NCI-H187 treated with DMSO at 0.1 percent for 48 hours (cell line): ENCODE data around the gene UNC5C.

ENCODE experiments used
- DNase-seq: peaks from one replicate; lab custom pipeline; 2025; lab: John Stamatoyannopoulos, UW

Gene UNC5C

DNA sequence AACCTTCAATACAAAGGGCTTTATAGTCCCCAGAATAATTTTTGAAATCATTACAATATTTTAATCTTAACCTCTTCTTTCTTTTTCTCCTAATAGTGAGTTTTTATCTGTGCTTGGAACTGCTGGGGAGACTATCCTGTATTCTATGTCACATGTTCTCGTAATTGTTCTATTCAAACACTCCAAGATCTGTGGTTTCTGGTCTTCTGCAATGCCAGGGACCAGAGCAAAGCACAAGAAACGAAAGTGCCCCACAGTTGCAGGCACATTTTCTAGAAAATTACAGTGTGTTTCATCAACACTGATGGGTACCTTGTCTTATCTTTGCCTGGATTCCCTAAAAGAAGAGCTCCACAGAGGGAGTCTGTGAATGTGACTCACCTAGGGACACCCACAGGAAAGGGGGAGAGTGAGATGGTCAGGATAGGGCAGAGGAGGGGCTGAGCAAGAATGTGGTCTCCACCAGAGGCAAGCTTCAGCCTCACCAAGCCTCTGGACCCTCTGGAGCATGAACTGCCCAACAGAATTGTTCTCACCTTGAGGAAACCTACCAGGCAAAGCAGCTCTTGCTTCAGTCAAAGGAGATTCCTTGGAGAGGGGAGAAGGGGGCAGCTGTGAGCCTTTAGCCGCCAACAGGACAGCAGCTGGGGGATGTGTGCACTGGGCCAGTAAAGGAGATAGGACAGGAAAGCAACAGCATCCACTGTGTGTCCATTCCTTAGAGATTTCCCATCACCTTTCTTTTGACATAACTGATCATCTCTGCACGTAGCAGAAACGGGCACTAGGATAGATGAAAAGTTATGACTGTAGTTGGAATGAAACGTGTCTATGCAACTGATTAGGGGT, 25.9 kb downstream of the UNC5C start:
- DNase-seq: no peak

- DNase-seq: no peak
These were observed 31.0 kb downstream of the UNC5C start for GRCh38 chr4:95517576-95518345.

- no peak for DNase-seq
These were observed 32.2 kb downstream of the UNC5C start for GRCh38 chr4:95516528-95517017.

DNA sequence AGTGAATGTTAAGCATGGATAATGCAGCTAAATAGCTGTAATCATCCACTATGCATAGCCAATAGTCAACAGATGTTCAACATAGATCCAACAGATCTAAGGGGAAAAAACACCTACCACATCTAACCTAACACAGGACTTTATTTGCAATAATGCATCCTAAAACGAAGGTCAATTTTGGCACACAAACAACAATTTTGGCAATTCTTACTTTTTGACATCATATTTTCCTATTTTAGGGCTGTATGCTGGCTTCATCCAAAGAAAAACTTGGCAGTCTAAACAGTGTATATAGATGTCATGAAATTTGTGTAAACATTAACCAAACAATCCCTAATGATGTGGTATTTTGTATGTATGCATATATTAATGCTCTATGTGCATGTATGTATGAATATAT, 33.2 kb downstream of the UNC5C start:
- no peak for DNase-seq

- DNase-seq: no peak
These were observed 35.8 kb downstream of the UNC5C start for GRCh38 chr4:95513022-95513421.

DNA sequence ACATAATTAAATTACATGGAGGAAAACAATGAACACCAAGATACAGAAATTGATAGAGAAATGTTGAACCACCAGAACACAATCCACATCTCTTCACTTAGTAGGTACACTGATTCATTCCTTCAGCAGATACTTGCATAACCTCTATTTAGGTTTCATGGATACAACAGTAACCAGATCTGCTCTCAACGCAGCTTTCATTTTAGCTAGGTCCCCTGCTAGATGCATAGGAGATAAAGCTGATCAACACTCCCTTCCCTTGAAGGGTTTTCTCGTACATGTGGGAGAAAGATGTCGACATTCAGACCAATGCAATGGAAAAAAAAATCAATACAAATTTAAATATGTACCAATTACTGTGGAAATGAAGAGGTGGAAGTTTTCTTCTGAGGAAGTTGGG, 37.3 kb downstream of the UNC5C start:
- no peak for DNase-seq

DNA sequence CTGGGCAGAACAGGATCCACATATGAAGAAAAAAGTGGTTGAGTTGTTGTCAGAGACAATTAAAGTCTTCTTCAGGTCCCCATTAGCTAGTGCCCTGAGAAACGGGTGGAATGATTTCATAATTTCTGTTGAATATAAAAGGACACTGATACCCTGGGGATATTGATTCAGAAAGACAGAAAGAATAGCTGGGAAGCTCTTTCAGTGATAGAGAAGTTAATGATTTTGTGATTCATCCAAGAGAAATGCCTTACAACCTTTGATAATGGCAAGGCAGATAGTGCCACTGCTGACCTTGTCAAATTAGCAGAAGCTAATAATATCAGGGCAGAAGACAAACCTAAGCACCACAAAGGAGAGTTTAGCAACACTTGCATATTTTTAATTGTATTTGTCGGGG, 37.9 kb downstream of the UNC5C start:
- no peak for DNase-seq

- DNase-seq: no peak
These were observed 38.6 kb downstream of the UNC5C start for GRCh38 chr4:95510145-95510544.

GRCh38 chr4:95508421-95508820, 40.4 kb downstream of the UNC5C start:
- DNase-seq: no peak

- DNase-seq: no peak
These were observed 41.2 kb downstream of the UNC5C start for GRCh38 chr4:95507561-95507960.

DNA sequence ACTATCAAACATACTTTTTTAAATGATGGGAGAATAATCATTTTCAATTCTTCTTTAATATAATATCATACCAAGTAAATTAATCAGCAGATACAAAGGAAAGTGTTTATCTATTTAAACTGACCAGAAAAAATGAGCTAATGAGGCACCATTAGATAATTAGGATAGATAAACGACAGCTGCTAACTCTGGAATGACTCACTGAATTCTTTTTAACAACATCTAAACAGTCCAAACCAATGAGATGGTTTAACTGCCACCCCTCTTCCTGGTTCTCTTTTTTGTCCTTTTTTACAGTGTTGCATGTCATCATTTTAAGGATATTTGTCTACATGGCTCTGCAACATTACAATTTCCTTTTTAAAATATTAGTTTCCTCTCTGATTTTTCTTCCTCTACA, 41.6 kb downstream of the UNC5C start:
- DNase-seq: no peak

GRCh38 chr4:95506264-95506663, 42.5 kb downstream of the UNC5C start:
- no peak for DNase-seq

DNA sequence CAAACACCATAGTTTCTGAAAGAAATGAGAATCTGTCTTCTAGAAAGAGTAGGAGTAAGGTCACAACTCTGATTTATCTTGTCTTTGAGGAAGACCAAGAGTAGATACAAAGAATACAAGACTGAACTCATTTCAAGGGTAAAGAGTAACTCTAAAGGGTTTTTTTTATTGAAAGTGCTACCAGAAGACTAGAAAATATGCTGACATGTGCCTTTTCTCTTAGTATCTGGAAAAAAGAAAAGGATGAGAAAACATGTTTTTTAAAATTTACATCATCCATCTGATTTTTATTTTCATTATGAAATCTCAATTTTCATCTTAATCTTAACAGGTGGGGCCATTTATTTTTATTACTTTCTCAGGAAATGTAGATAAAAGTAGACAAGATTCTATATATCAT, 43.0 kb downstream of the UNC5C start:
- no peak for DNase-seq

DNA sequence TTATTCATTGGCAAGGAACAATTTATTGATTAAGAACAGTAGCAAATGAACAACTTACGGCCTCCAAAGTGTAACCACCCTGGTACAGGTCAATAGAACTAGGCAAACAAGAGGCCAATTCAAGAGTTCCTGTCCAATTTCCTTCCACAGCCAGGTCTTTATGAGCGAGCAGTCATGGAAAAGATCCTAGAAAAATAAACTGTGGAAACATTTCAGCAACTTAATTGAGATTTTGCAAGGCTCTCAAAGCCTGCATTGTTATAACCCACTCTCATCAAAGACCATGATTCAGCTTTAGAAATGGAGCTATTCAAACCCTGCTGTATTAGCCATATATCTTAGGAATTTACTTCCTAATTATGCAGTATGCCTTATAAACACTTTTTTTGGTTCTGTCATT, 43.6 kb downstream of the UNC5C start:
- DNase-seq: no peak

- no peak for DNase-seq
These were observed 44.3 kb downstream of the UNC5C start for GRCh38 chr4:95504501-95504900.

DNA sequence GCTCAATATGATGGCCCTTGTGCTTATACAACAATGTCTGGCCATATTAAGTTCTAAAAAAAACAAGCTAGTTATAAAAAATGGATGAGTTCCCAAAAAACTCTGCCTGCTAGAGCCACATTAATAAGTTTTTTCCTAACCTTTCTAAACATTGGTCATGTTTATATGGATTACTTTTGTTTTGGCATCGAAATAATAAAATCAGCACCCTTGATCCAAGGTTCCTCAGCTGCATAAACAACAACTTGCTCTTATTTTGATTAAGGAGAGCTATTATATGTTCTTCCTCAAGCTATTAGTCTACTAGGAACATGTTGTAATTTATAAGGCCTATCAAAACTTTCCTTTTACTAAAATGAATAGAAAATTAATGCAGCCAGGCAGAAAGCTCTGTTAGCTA, 48.4 kb downstream of the UNC5C start:
- no peak for DNase-seq

GRCh38 chr4:95499291-95499696, 49.5 kb downstream of the UNC5C start:
- no peak for DNase-seq

GRCh38 chr4:95494186-95494585, 54.6 kb downstream of the UNC5C start:
- no peak for DNase-seq

GRCh38 chr4:95478679-95479078, 70.1 kb downstream of the UNC5C start:
- no peak for DNase-seq

- DNase-seq: no peak
These were observed 72.7 kb downstream of the UNC5C start for GRCh38 chr4:95476121-95476520.

GRCh38 chr4:95472534-95472933, 76.2 kb downstream of the UNC5C start:
- no peak for DNase-seq

DNA sequence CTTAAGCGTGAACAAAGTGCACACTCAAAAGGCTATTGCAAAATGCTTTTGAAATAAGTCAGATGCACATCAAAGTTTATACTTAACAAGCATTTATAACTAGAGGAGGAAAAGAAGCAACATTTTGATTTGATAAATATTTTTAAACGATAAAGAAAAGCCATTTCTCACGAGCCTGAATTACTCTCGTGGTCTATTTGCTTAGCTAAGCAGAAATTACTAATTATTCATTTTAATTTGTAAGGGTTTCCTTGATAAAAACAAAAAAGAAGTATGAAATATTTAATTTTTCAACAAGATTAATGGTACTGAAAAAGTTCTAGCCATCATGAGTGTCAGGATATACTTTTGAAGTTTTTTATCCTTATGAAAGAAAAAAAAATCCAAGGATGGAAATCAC, 78.2 kb downstream of the UNC5C start:
- DNase-seq: no peak

- no peak for DNase-seq
These were observed 79.2 kb downstream of the UNC5C start for GRCh38 chr4:95469617-95470016.
